Adipocyte (in vitro differentiated cells): ENCODE results near the gene ETAA1.

Source experiments
- DNase-seq: peaks from one replicate; pipeline ENCODE4 v3.0.0-alpha.2; 2015; ENCODE audit warnings: low read depth
- H3K27me3 ChIP-seq: replicated peaks from 2 replicates; pipeline ENCODE4 v1.7.0; 2013; ENCODE audit warnings: mild to moderate bottlenecking, low read length, moderate library complexity; ENCODE audit not compliant: control insufficient read depth, insufficient read depth
- H3K36me3 ChIP-seq: 2 replicates; pipeline ENCODE4 v1.7.0; 2013; ENCODE audit warnings: low read length, mild to moderate bottlenecking, moderate library complexity; ENCODE audit not compliant: control insufficient read depth, insufficient read depth, severe bottlenecking
- H3K4me1 ChIP-seq: 2 replicates; pipeline ENCODE4 v1.7.0; 2013; ENCODE audit warnings: mild to moderate bottlenecking, low read length, moderate library complexity; ENCODE audit not compliant: control insufficient read depth, insufficient read depth
- H3K4me3 ChIP-seq: 2 replicates; pipeline ENCODE4 v1.7.0; 2013; ENCODE audit warnings: mild to moderate bottlenecking, low read length, moderate library complexity
- H3K9ac ChIP-seq: 2 replicates; pipeline ENCODE4 v1.7.0; 2013; ENCODE audit warnings: mild to moderate bottlenecking, low read length, moderate library complexity
- H3K9me3 ChIP-seq: 2 replicates; pipeline ENCODE4 v1.7.0; 2013; ENCODE audit warnings: mild to moderate bottlenecking, low read length, moderate library complexity; ENCODE audit not compliant: control insufficient read depth

The ETAA1 gene

DNA sequence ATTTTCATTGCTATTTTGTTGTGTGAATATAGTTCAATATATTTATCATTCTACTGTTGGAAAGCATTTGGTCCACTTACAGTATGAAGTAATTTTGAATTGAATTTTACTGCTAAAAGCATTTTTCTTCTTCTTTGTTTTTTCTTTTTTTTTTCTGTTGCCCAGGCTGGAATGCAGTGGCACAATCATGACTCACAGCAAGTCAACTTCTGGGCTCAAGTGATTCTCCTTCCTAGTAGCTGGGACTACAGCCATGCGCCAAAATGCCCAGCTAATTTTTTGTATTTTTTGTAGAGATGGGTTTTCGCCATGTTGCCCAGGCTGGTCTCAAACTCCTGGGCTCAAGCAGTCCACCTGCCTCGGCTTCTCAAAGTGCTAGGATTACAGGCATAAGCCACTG is 2.4 kb upstream of the ETAA1 start:
- DNase-seq: peak; percentile 76
- H3K4me3 ChIP-seq: no peak overlapping the region

DNA sequence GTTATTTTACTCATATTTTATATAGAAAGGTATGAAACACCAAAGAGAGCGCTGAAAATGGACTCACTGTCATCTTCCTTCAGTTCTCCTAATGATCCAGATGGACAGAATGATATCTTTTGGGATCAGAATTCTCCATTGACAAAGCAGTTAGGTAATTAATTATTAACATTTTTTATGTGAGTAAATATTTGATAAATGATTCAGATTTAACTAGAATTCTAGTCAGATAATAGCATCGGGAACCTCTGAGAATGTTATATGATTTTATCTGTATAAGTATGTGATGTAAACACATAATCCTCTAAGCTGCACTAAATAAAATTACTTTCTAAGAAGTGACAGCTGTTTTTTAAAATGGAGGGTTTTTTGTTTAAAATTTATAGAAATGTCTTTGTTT is 2.0 kb downstream of the ETAA1 start:
- DNase-seq: no peak
- peaks cover 22% of the 10 kb centered on the region for H3K36me3 ChIP-seq
- no peaks in the 10 kb centered on the region for H3K27me3 ChIP-seq
- H3K4me3 ChIP-seq: peak overlapping the region; percentile 94
- H3K9me3 ChIP-seq: no peaks in the 10 kb centered on the region
- peaks cover 50% of the 10 kb centered on the region for H3K4me1 ChIP-seq
- no peak overlapping the region for H3K9ac ChIP-seq

More for the DNA sequence above, 2.4 kb upstream of the ETAA1 start:
- Histone ChIP-seq H3K9me3 (no peaks in the 10 kb centered on the region), H3K4me1 (peaks cover 45% of the 10 kb centered on the region), H3K27me3 (no peaks in the 10 kb centered on the region), H3K36me3 (no peaks in the 10 kb centered on the region), H3K9ac (no peak overlapping the region)

DNA sequence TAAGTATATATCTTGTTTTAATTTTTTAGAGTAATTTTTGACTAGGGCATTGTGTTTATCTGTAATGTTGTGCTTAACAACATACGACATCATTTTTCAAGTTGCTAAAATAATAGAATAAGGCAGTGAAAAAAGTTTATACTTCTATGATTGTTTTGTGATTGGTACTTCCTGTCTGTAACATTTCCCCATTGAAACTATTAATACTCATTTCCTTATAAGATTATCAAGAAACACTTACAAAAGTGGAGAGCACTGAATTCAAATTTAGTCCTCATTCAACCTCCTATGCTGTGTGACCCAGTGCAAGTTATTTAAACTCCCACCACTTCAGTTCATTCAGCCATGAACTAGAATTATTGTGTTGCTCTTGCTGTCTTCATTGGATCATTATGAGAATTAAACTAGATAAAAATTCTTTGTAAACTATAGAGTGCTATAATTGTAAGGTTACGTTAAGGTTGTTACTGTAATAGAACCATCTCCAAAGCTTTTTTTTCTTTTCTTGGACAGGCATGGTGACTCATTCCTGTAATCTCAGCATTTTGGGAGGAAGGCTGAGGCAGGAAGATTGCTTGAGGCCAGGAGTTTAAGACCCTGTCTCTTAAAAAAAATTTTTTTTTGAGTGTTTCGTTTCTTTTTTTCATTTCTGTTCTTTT is 2.8 kb downstream of the ETAA1 start:
- Histone ChIP-seq H3K9me3 (no peaks in the 10 kb centered on the region), H3K27me3 (no peaks in the 10 kb centered on the region), H3K4me1 (peaks cover 42% of the 10 kb centered on the region), H3K4me3 (peak overlapping the region; percentile 32), H3K9ac (no peak overlapping the region), H3K36me3 (peaks cover 30% of the 10 kb centered on the region)
- DNase-seq: peak; percentile 60

DNA sequence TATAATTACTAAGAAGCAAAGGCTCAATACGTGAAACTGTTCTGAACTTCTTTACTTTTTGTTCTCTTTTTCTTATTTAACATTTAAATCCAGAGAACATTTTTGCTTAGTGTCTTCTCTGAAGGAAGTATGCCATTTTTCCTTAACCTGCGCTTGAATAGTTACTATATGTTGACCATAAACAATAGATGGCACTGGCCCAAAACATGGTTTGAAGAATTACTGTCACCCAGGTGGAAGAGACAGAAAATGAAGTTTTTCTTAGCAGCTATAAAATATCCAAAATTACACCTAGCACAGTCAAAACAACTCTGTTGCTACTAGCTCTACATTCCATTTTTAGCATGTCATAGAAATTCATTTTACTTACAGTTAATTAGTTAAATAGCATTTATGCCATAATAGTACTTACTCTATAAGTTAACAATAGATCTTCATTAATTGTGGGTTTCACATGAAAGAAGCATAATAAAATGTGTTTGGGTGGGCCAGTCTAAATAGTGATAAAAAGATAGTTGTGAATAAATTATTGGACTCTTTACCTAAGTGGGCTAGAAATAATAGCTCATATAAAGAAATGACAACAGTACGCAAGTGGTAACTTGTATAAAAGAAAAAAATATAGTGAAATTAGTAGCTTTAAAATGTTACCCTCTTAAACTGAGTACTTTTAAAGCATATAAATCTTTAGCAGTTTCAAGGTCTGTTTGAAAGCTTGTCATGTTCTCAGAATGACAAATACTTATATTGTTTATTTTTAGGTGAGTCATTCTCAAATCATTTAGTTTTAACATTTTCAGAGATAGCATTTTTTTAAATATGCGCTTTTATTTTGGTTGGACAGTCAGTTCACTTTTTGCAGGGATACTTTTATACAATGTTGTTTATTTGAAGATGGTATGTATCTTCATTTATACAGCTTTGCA is 3.7 kb downstream of the ETAA1 start:
- H3K9me3 ChIP-seq: no peaks in the 10 kb centered on the region
- H3K4me3 ChIP-seq: peak overlapping the region; percentile 28
- no peak overlapping the region for H3K9ac ChIP-seq
- peaks cover 39% of the 10 kb centered on the region for H3K4me1 ChIP-seq
- H3K27me3 ChIP-seq: no peaks in the 10 kb centered on the region
- DNase-seq: peak; percentile 60
- peaks cover 39% of the 10 kb centered on the region for H3K36me3 ChIP-seq

DNA sequence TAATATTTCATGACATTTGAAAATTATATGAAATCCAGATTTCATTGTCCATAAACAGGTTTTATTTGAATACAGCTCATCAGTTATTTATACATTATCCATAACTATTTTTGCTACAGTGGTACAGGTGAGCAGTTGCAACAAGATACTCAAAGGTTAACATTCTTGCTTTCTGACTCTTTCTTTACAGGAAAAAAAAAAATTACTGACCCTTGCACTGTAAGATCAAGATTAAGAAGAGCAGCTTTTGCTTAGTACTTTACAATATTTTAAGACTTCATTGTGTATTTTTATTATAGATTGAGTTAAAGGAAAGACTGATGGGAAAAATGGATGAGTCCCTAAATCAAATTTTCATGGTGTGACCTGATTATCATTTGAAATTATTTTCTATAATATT is 11.2 kb downstream of the ETAA1 start:
- H3K4me3 ChIP-seq: no peak overlapping the region
- DNase-seq: no peak
- H3K36me3 ChIP-seq: peaks cover 61% of the 10 kb centered on the region
- no peaks in the 10 kb centered on the region for H3K27me3 ChIP-seq
- no peaks in the 10 kb centered on the region for H3K9me3 ChIP-seq
- no peak overlapping the region for H3K9ac ChIP-seq
- peaks cover 3% of the 10 kb centered on the region for H3K4me1 ChIP-seq

DNA sequence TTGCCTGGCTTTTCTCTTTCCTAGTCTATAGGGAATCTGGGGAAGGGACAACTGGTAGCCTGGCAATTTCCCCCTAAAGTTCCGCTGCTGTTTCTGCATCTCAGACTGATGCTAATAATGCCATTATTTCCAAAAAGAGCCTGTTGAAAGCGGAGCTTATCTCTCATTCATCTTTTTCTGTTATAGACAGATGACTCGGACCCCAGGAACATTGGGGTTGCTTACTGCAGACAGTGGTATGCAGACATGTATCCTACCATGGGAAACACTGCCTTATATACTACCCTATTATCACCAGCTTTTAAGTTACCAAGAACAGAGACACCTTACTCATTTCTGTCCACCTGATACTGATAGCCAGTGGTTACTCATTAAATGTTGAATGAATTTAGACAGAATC is 15.3 kb downstream of the ETAA1 start:
- no peaks in the 10 kb centered on the region for H3K27me3 ChIP-seq
- no peak for DNase-seq
- H3K9ac ChIP-seq: no peak overlapping the region
- H3K36me3 ChIP-seq: peaks cover 28% of the 10 kb centered on the region
- H3K4me1 ChIP-seq: peaks cover 3% of the 10 kb centered on the region
- H3K4me3 ChIP-seq: no peak overlapping the region
- H3K9me3 ChIP-seq: no peaks in the 10 kb centered on the region

DNA sequence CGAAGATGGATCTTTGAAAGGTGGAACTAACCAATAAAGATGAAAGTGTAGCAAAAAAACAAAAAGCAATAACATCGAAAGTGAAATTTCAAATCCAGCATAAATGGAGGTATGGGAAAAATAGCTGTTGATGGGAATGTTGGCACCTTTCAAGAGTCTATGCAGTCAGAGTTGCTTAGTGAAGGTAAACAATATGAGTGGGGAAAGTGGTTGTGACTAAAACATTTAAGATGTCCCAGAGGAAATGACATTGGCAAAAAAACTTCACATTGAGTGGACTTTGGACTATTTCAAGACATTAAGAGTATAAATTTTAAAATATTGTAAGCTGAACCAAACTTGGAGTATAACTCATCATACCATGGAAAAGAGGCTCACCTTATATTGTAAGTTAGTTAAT is 17.7 kb downstream of the ETAA1 start:
- H3K9ac ChIP-seq: no peak overlapping the region
- H3K36me3 ChIP-seq: peaks cover 12% of the 10 kb centered on the region

DNA sequence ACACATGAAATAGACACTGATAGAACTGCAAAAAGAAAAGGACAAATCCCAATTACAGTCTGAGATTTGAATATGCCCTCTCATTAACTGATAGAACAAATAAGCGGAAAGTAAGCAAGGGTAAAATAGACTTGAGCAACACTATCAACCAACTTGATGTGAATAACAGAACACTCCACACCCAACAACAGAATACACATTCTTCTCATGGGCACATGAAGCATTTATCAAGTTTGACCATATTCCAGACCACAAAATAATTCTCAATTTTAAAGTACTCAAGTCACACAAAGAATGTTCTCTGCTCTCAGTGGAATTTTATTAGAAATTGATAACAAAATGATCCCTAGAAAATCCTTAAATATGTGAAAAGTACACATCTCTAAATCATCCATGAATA is 19.0 kb downstream of the ETAA1 start:
- DNase-seq: no peak
- no peaks in the 10 kb centered on the region for H3K27me3 ChIP-seq
- H3K9ac ChIP-seq: no peak overlapping the region
- H3K4me1 ChIP-seq: peaks cover 3% of the 10 kb centered on the region
- H3K4me3 ChIP-seq: no peak overlapping the region
- H3K9me3 ChIP-seq: no peaks in the 10 kb centered on the region
- H3K36me3 ChIP-seq: peaks cover 3% of the 10 kb centered on the region

More for the DNA sequence above, 17.7 kb downstream of the ETAA1 start:
- Histone ChIP-seq H3K4me1 (peaks cover 3% of the 10 kb centered on the region), H3K27me3 (no peaks in the 10 kb centered on the region), H3K4me3 (no peak overlapping the region), H3K9me3 (no peaks in the 10 kb centered on the region)
- DNase-seq: no peak

DNA sequence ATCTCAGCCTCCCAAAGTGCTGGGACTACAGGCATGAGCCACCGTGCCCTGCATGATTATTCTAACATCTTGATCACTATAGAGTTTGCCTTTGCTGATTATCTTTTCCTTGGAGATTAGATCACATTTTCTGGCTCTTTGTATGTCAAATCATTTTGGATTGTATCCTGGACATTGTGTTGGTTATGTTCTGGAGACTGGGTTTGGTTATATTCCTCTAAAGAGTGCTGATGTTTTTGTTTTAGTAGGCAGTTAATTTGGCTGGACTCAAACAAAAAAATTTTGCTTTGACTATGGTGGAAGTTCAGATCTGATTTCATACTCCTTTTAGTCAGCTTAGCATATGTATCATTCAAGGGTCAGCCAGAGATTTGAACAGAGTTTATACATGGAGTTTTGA is 26.4 kb downstream of the ETAA1 start:
- H3K9me3 ChIP-seq: peaks cover 12% of the 10 kb centered on the region
- no peak for DNase-seq
- H3K9ac ChIP-seq: no peak overlapping the region
- H3K27me3 ChIP-seq: no peaks in the 10 kb centered on the region
- H3K4me3 ChIP-seq: no peak overlapping the region
- no peaks in the 10 kb centered on the region for H3K36me3 ChIP-seq
- H3K4me1 ChIP-seq: no peaks in the 10 kb centered on the region

DNA sequence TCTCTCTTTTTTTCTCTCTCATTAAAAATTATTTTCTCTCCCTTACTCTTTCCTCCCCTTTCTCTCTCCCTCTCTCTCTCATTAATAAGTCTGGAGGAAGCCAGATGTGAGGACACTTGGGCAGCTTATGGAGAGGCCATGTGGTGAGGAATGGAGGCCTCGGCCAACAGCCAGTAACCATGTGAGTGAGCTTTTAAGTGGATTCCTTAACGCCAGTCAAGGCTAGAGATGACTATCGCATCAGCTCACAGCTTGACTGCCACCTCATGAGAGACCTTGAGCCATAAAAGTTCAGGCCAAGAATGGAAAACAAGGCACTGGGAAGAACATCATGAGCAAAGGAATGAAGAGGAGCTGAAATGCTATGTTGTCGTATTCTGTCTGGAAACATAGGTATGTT is 39.1 kb downstream of the ETAA1 start:
- DNase-seq: no peak
- no peak overlapping the region for H3K4me3 ChIP-seq
- H3K9me3 ChIP-seq: peaks cover 6% of the 10 kb centered on the region
- H3K27me3 ChIP-seq: no peaks in the 10 kb centered on the region
- H3K9ac ChIP-seq: no peak overlapping the region
- no peaks in the 10 kb centered on the region for H3K4me1 ChIP-seq
- H3K36me3 ChIP-seq: no peaks in the 10 kb centered on the region

DNA sequence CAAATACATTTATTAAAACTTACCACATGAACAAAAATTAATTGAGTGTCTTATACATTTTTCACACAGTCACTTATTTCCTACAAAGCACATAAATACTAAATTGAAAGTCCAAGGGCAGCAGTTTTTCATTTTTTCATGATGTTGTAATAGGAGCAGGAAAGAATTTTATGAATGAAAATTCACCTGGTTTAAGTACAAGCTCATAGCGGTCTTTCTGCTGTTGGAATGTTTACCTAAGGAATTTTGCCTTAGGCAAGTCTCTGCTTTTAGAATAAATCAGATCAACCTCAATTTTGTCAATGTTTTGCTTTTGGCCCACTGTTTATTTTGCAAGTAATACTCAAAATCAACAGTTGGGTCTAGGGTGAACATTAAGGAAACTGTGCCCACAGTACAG is 40.0 kb downstream of the ETAA1 start:
- H3K4me3 ChIP-seq: no peak overlapping the region
- DNase-seq: peak; percentile 62

More for the DNA sequence above, 40.0 kb downstream of the ETAA1 start:
- Histone ChIP-seq H3K27me3 (no peaks in the 10 kb centered on the region), H3K9ac (no peak overlapping the region), H3K36me3 (no peaks in the 10 kb centered on the region), H3K4me1 (no peaks in the 10 kb centered on the region), H3K9me3 (no peaks in the 10 kb centered on the region)
